HEK293T (cell line): ENCODE results near the gene RNU5B-1.

Source experiments
- CTCF ChIA-PET: fragments of 350-600 bp; formaldehyde crosslinking; extraction: SDS; loops from one replicate; lab custom pipeline; 2021; ENCODE audit warnings: antibody characterized with exemption, inconsistent platforms; lab: Yijun Ruan, JAX
- POLR2A ChIA-PET: fragments of 350-600 bp; formaldehyde crosslinking; extraction: SDS; loops from one replicate; lab custom pipeline; 2020; ENCODE audit warnings: antibody characterized with exemption, inconsistent platforms; lab: Yijun Ruan, JAX
- DNase-seq: peaks from one replicate; pipeline ENCODE4 v3.0.0; 2012; ENCODE audit warnings: mixed read lengths; ENCODE audit errors: extremely low spot score
- ARNT ChIP-seq: fragments of 450-650 bp; IDR thresholded peaks from 2 replicates; pipeline ENCODE4 v1.6.1; 2017; ENCODE audit warnings: mild to moderate bottlenecking
- BHLHE40 ChIP-seq: fragments of 450-650 bp; IDR thresholded peaks from 2 replicates; pipeline ENCODE4 v1.6.1; 2016; ENCODE audit warnings: mild to moderate bottlenecking, moderate library complexity, borderline replicate concordance
- CTBP1 ChIP-seq: fragments of 450-650 bp; IDR thresholded peaks from 2 replicates; pipeline ENCODE4 v1.6.1; 2016; ENCODE audit warnings: borderline replicate concordance
- ELF4 ChIP-seq: fragments of 450-650 bp; IDR thresholded peaks from 2 replicates; pipeline ENCODE4 v1.6.1; 2017; ENCODE audit warnings: antibody characterized with exemption
- FOXA1 ChIP-seq: fragments of 450-650 bp; IDR thresholded peaks from 2 replicates; pipeline ENCODE4 v1.6.1; 2016; ENCODE audit warnings: mild to moderate bottlenecking
- FOXK2 ChIP-seq: fragments of 450-650 bp; IDR thresholded peaks from 2 replicates; pipeline ENCODE4 v1.6.1; 2016; ENCODE audit warnings: mild to moderate bottlenecking
- FOXM1 ChIP-seq: fragments of 450-650 bp; IDR thresholded peaks from 2 replicates; pipeline ENCODE4 v1.6.1; 2017; ENCODE audit warnings: mild to moderate bottlenecking, borderline replicate concordance
- HDGF ChIP-seq: fragments of 450-650 bp; IDR thresholded peaks from 2 replicates; pipeline ENCODE4 v1.6.1; 2017; ENCODE audit warnings: antibody characterized with exemption, borderline replicate concordance
- L3MBTL2 ChIP-seq: fragments of 450-650 bp; conservative IDR thresholded peaks from 2 replicates; pipeline ENCODE4 v1.6.1; 2016; ENCODE audit warnings: mild to moderate bottlenecking
- LEF1 ChIP-seq: fragments of 450-650 bp; IDR thresholded peaks from 2 replicates; pipeline ENCODE4 v1.6.1; 2017; ENCODE audit warnings: mild to moderate bottlenecking, borderline replicate concordance
- NFRKB ChIP-seq: fragments of 450-650 bp; IDR thresholded peaks from 2 replicates; pipeline ENCODE4 v1.6.1; 2016; ENCODE audit warnings: mild to moderate bottlenecking, moderate library complexity
- SP1 ChIP-seq: fragments of 450-650 bp; IDR thresholded peaks from 2 replicates; pipeline ENCODE4 v1.6.1; 2017
- SUZ12 ChIP-seq: fragments of 450-650 bp; IDR thresholded peaks from 2 replicates; pipeline ENCODE4 v1.6.1; 2016; ENCODE audit warnings: mild to moderate bottlenecking
- TARDBP ChIP-seq: fragments of 450-650 bp; IDR thresholded peaks from 2 replicates; pipeline ENCODE4 v1.6.1; 2016
- ZNF384 ChIP-seq: fragments of 450-650 bp; IDR thresholded peaks from 2 replicates; pipeline ENCODE4 v1.6.1; 2016
- TF ChIP-seq, protein P1 (sequence below): fragments of 450-650 bp; IDR thresholded peaks from 2 replicates; pipeline ENCODE4 v1.6.1; 2016

The RNU5B-1 gene

DNA sequence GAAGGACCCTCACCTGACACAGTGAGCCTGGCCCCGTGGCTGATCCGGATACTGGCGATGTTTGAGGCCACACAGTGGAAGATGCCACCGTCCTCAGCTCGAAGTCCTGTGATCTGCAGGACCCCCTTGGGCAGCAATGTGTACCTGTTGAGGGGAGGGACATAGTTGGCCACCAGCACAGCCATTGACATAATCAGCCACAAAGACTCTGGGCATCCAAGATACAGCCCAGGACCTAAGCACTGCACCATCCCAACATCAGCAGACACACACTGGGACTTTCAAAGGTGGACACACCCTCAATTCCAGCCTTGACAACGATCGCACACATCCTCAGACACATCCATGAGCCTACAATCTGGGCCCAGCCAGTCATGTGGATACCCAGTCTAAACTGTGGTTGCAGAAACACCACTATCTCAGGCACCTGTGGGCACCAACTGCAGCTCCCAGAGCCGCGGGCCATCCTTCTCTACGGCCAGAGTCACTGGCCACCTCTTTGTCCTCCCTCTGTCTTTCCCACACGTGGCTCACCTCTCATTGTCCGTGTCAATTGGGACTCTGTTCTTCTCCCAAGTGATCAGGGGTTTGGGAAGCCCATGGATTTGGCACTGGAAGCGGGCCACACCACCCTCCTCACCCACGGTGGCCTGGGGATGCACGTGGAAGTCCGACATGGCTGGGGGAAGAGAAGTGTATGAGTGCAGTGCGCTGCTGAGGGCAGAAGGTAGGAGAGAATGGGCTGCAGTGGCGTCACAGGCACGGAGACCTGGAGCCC, 31.0 kb downstream of the RNU5B-1 start:
- TF ChIP-seq SP1 (no peak), ELF4 (no peak), L3MBTL2 (no peak), ARNT (no peak), FOXK2 (no peak), NFRKB (no peak), HDGF (no peak), TARDBP (no peak), BHLHE40 (no peak), SUZ12 (no peak), CTBP1 (no peak), ZNF384 (no peak), FOXA1 (no peak), FOXM1 (no peak)
- TF ChIP-seq, protein P1, sequence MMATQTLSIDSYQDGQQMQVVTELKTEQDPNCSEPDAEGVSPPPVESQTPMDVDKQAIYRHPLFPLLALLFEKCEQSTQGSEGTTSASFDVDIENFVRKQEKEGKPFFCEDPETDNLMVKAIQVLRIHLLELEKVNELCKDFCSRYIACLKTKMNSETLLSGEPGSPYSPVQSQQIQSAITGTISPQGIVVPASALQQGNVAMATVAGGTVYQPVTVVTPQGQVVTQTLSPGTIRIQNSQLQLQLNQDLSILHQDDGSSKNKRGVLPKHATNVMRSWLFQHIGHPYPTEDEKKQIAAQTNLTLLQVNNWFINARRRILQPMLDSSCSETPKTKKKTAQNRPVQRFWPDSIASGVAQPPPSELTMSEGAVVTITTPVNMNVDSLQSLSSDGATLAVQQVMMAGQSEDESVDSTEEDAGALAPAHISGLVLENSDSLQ = no peak
- POLR2A ChIA-PET = no interaction called here
- CTCF ChIA-PET = no interaction called here
- DNase-seq = no peak

DNA sequence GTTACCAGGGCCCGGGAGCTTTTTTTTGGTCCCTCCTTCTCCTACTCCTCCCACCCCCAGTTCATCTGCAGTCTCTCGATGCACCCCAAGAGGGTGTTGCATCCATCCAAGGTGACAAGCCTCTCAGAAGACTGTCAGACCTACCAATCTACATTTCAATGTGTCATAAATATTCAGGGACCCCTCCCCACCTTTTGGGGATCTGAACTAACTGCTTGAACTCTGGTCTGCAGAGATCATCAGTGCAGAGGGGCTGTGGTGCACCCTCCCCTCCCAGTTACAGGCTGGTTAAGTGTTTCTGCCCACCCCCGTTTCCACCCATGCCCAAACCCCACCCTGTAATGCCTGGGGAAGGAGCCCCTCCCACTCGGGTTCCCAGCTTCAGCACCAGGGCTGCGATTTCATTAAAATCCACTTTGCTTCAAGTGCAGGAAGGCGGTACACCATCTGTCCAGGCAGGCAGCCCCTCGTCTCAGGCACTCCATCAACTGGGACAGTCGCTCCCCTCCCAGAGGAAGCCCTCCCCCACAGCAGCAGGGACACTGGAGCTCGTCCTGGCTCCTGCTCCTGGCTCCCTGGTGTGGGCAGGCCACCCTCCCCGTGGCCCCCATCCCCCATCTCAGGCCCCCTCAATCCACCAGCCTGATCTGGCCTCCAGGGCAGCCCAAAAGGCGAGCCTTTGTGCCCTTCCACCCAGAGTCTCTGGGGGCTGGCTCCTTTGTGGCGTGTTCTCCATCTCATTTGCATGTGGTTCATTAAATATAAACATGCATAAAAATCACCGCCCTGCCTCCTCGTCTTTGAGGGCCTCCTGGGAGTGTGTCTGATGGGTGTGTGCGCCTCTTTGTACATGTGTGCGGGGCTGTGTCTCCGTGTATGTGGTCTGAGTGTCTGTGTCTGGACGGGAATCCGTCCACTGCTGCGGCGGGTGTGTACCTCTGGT, 32.3 kb downstream of the RNU5B-1 start:
- no peak for DNase-seq
- TF ChIP-seq L3MBTL2 (no peak), ELF4 (no peak), ZNF384 (no peak), FOXM1 (no peak), TARDBP (no peak), CTBP1 (no peak), FOXA1 (no peak), NFRKB (no peak), HDGF (no peak), BHLHE40 (no peak), FOXK2 (no peak), SP1 (no peak)
- CTCF ChIA-PET = interaction anchor here (1.0 kb wide), 1 partner anchor 29 kb away, joined by 3 read pairs; no protein-coding TSS in a partner anchor
- POLR2A ChIA-PET = no interaction called here

DNA sequence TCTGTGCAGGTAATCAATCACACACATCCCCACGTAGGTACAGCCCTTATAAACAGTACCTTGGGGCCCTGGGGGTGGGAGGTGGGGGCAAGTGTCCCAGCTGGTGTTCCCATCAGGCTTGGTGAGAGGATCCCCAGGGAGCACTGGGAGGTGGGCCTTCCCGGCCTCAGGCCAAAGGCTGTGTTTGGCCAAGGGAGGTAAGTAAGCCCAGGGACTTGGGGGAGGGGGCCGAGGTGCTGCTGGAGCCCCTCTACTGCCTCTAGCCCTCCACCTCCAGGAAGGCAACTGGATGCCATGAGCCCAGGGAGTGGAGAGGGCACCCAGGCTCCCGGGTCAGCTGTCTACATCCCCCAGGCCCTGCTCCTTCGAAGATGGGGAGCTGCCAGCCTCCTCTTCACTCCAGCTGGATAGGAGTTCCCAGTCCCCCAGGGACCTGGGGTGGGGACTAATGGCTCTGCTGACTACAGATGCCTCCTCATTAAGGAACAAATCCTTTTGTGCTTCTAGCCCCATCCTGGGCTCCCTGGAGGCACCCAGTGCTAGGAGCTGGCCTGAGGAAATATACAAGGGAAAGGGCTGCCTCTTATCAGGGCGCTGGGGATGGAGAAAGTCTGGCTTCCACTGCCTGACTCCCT, 33.1 kb downstream of the RNU5B-1 start:
- CTCF ChIA-PET = interaction anchor here (1.0 kb wide), 1 partner anchor 28 kb away, joined by 3 read pairs; no protein-coding TSS in a partner anchor
- no peak for TF ChIP-seq SUZ12
- DNase-seq = no peak
- POLR2A ChIA-PET = interaction anchor here (1.1 kb wide), 1 partner anchor 33 kb away, joined by 9 read pairs; the partner anchor contains the start of gene RNU5B-1

DNA sequence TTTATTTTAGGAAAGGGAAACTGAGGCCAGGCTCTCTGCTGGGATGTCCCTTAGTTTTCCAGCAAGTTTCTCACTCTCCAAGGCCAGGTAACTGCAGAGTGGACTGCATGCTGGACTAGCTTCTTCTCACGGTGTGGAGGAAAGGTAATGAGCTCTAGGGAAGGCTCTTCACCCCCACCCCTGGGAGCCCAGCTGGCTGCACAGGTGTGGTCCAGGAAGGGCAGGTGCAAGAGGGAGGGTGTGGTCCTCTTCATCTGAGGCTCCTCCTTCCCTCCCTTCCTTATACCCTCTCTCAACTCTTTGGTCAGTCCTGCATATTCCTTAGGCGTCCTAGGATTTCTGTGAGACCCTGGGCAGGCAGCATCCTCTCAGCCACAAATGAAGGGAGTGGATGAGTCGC, 33.9 kb downstream of the RNU5B-1 start:
- TF ChIP-seq, protein P1 = no peak
- TF ChIP-seq LEF1 = no peak
- TF ChIP-seq BHLHE40 = no peak
- TF ChIP-seq SUZ12 = no peak
- TF ChIP-seq TARDBP = no peak
- TF ChIP-seq ARNT = no peak
- TF ChIP-seq CTBP1 = no peak
- TF ChIP-seq ZNF384 = no peak
- no peak for TF ChIP-seq SP1
- TF ChIP-seq NFRKB = no peak
- TF ChIP-seq FOXM1 = no peak
- TF ChIP-seq FOXA1 = no peak
- TF ChIP-seq FOXK2 = no peak
- TF ChIP-seq HDGF = no peak
- no peak for TF ChIP-seq ELF4
- no peak for TF ChIP-seq L3MBTL2
- ChIA-PET CTCF (no interaction called here), POLR2A (interaction anchor here (1.1 kb wide), 1 partner anchor 34 kb away, joined by 9 read pairs; the partner anchor contains the start of gene RNU5B-1)
- no peak for DNase-seq

DNA sequence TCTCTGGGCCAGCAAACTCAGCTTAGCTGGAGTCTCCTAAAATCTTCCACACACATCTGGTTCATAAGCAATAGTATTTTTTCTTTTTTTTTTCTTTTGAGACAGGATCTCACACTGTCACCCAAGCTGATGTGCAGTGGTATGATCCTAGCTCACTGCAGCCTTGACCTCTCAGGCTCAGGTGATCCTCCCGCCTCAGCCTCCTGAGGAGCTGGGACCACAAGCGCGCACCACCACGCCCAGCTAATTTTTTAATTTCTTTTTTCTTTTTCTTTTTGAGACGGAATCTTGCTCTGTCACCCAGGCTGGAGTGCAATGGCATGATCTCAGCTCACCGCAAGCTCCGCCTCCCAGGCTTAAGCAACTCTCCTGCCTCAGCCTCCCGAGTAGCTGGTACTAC, 34.3 kb downstream of the RNU5B-1 start:
- no peak for DNase-seq
- TF ChIP-seq ARNT (no peak), SP1 (no peak), FOXK2 (no peak), ELF4 (no peak), HDGF (no peak), LEF1 (no peak), SUZ12 (no peak), TARDBP (no peak), FOXA1 (no peak), L3MBTL2 (no peak), BHLHE40 (no peak), ZNF384 (no peak)
- TF ChIP-seq, protein P1 = no peak
- ChIA-PET CTCF (interaction anchor here (0.6 to 1.2 kb wide), 2 partner anchors 46 to 219 kb away, joined by 3 read pairs; no protein-coding TSS in a partner anchor), POLR2A (interaction anchor here (1.8 kb wide), 1 partner anchor 34 kb away, joined by 5 read pairs; the partner anchor contains the start of gene RNU5B-1)
